Activated naive CD4-positive, alpha-beta T cell treated with anti-CD3 and anti-CD28 coated beads, Interleukin-2, amount 50 U/mL, for 24 hours (primary cell): ENCODE results near the gene FARP1.

ENCODE experiments used
- H3K27ac Mint-ChIP-seq: one replicate; pipeline ENCODE4 v1.8.0; 2021; ENCODE audit warnings: mild to moderate bottlenecking, mixed read lengths
- H3K27me3 Mint-ChIP-seq: one replicate; pipeline ENCODE4 v1.8.0; 2021; ENCODE audit warnings: mixed read lengths
- H3K36me3 Mint-ChIP-seq: one replicate; pipeline ENCODE4 v1.8.0; 2021; ENCODE audit warnings: mixed read lengths
- H3K4me1 Mint-ChIP-seq: one replicate; pipeline ENCODE4 v1.8.0; 2021; ENCODE audit warnings: mixed read lengths
- H3K4me3 Mint-ChIP-seq: one replicate; pipeline ENCODE4 v1.8.0; 2021; ENCODE audit warnings: mild to moderate bottlenecking, mixed read lengths
- H3K9me3 Mint-ChIP-seq: one replicate; pipeline ENCODE4 v1.8.0; 2021; ENCODE audit warnings: mixed read lengths

Gene FARP1

GRCh38 chr13:98450539-98451111 lies 307.7 kb downstream of the FARP1 start:
- Mint-ChIP-seq H3K36me3 (peaks cover 5% of the 10 kb centered on the region), H3K4me1 (peaks cover 26% of the 10 kb centered on the region), H3K4me3 (no peak overlapping the region), H3K27ac (peak overlapping the region; percentile 87), H3K27me3 (no peaks in the 10 kb centered on the region), H3K9me3 (no peaks in the 10 kb centered on the region)

GRCh38 chr13:98451676-98452470 lies 309.0 kb downstream of the FARP1 start:
- Mint-ChIP-seq H3K27me3 (no peaks in the 10 kb centered on the region), H3K9me3 (no peaks in the 10 kb centered on the region), H3K36me3 (peaks cover 5% of the 10 kb centered on the region), H3K4me3 (no peak overlapping the region), H3K27ac (peak overlapping the region; percentile 87), H3K4me1 (peaks cover 25% of the 10 kb centered on the region)

- Mint-ChIP-seq H3K4me1 (peaks cover 25% of the 10 kb centered on the region), H3K36me3 (peaks cover 5% of the 10 kb centered on the region), H3K4me3 (no peak overlapping the region), H3K27me3 (no peaks in the 10 kb centered on the region), H3K27ac (peak overlapping the region; percentile 77), H3K9me3 (no peaks in the 10 kb centered on the region)
Measured at GRCh38 chr13:98452851-98453843, 310.3 kb downstream of the FARP1 start.

- H3K4me3 Mint-ChIP-seq = no peak overlapping the region
- H3K27me3 Mint-ChIP-seq = no peaks in the 10 kb centered on the region
- peaks cover 5% of the 10 kb centered on the region for H3K36me3 Mint-ChIP-seq
- H3K27ac Mint-ChIP-seq = peak overlapping the region; percentile 8
- no peaks in the 10 kb centered on the region for H3K9me3 Mint-ChIP-seq
- peaks cover 25% of the 10 kb centered on the region for H3K4me1 Mint-ChIP-seq
Measured at GRCh38 chr13:98454389-98454881, 311.5 kb downstream of the FARP1 start.

GRCh38 chr13:98456413-98456845 lies 313.5 kb downstream of the FARP1 start:
- no peaks in the 10 kb centered on the region for H3K27me3 Mint-ChIP-seq
- no peaks in the 10 kb centered on the region for H3K9me3 Mint-ChIP-seq
- no peak overlapping the region for H3K27ac Mint-ChIP-seq
- H3K4me3 Mint-ChIP-seq = no peak overlapping the region
- H3K4me1 Mint-ChIP-seq = peaks cover 12% of the 10 kb centered on the region
- H3K36me3 Mint-ChIP-seq = peaks cover 5% of the 10 kb centered on the region

- H3K27me3 Mint-ChIP-seq = no peaks in the 10 kb centered on the region
- H3K9me3 Mint-ChIP-seq = no peaks in the 10 kb centered on the region
- H3K4me1 Mint-ChIP-seq = peaks cover 6% of the 10 kb centered on the region
- no peak overlapping the region for H3K4me3 Mint-ChIP-seq
- H3K27ac Mint-ChIP-seq = peak overlapping the region; percentile 24
- peaks cover 5% of the 10 kb centered on the region for H3K36me3 Mint-ChIP-seq
Measured at GRCh38 chr13:98457053-98457452, 314.2 kb downstream of the FARP1 start.

GRCh38 chr13:98458431-98458830 lies 315.5 kb downstream of the FARP1 start:
- H3K27ac Mint-ChIP-seq = no peak overlapping the region
- no peaks in the 10 kb centered on the region for H3K27me3 Mint-ChIP-seq
- no peak overlapping the region for H3K4me3 Mint-ChIP-seq
- H3K9me3 Mint-ChIP-seq = no peaks in the 10 kb centered on the region
- H3K36me3 Mint-ChIP-seq = peaks cover 5% of the 10 kb centered on the region
- peaks cover 8% of the 10 kb centered on the region for H3K4me1 Mint-ChIP-seq

- peaks cover 6% of the 10 kb centered on the region for H3K36me3 Mint-ChIP-seq
- peaks cover 8% of the 10 kb centered on the region for H3K4me1 Mint-ChIP-seq
- no peak overlapping the region for H3K27ac Mint-ChIP-seq
- no peaks in the 10 kb centered on the region for H3K9me3 Mint-ChIP-seq
- no peaks in the 10 kb centered on the region for H3K27me3 Mint-ChIP-seq
- H3K4me3 Mint-ChIP-seq = no peak overlapping the region
Measured at GRCh38 chr13:98459171-98459681, 316.3 kb downstream of the FARP1 start.

- peaks cover 6% of the 10 kb centered on the region for H3K36me3 Mint-ChIP-seq
- H3K9me3 Mint-ChIP-seq = no peaks in the 10 kb centered on the region
- H3K27ac Mint-ChIP-seq = peak overlapping the region; percentile 51
- H3K4me1 Mint-ChIP-seq = peaks cover 8% of the 10 kb centered on the region
- no peak overlapping the region for H3K4me3 Mint-ChIP-seq
- no peaks in the 10 kb centered on the region for H3K27me3 Mint-ChIP-seq
Measured at GRCh38 chr13:98459721-98460370, 317.0 kb downstream of the FARP1 start.

- Mint-ChIP-seq H3K4me1 (peaks cover 8% of the 10 kb centered on the region), H3K9me3 (no peaks in the 10 kb centered on the region), H3K27me3 (no peaks in the 10 kb centered on the region), H3K27ac (no peak overlapping the region), H3K36me3 (peaks cover 4% of the 10 kb centered on the region), H3K4me3 (no peak overlapping the region)
Measured at GRCh38 chr13:98460516-98460915, 317.6 kb downstream of the FARP1 start.

GRCh38 chr13:98461486-98462240 lies 318.8 kb downstream of the FARP1 start:
- Mint-ChIP-seq H3K9me3 (no peaks in the 10 kb centered on the region), H3K4me3 (no peak overlapping the region), H3K36me3 (peaks cover 3% of the 10 kb centered on the region), H3K4me1 (peaks cover 12% of the 10 kb centered on the region), H3K27me3 (no peaks in the 10 kb centered on the region), H3K27ac (peak overlapping the region; percentile 23)

- H3K27ac Mint-ChIP-seq = peak overlapping the region; percentile 38
Measured at GRCh38 chr13:98462241-98462882, 319.5 kb downstream of the FARP1 start.

GRCh38 chr13:98462946-98463345 lies 320.1 kb downstream of the FARP1 start:
- H3K36me3 Mint-ChIP-seq = peaks cover 3% of the 10 kb centered on the region
- H3K27me3 Mint-ChIP-seq = no peaks in the 10 kb centered on the region
- peaks cover 25% of the 10 kb centered on the region for H3K4me1 Mint-ChIP-seq
- no peak overlapping the region for H3K4me3 Mint-ChIP-seq
- H3K9me3 Mint-ChIP-seq = no peaks in the 10 kb centered on the region
- H3K27ac Mint-ChIP-seq = peak overlapping the region; percentile 38

More at GRCh38 chr13:98462241-98462882, 319.5 kb downstream of the FARP1 start:
- no peaks in the 10 kb centered on the region for H3K9me3 Mint-ChIP-seq
- H3K36me3 Mint-ChIP-seq = peaks cover 3% of the 10 kb centered on the region
- no peak overlapping the region for H3K4me3 Mint-ChIP-seq
- H3K27me3 Mint-ChIP-seq = no peaks in the 10 kb centered on the region
- H3K4me1 Mint-ChIP-seq = peaks cover 19% of the 10 kb centered on the region
